ENCODE results near the gene PPARD.
"Not testable (repeated sequence)": the region's sequence is repeated elsewhere in the genome, so short reads cannot be mapped to it uniquely, and the experiment has no call there.

The PPARD gene

DNA sequence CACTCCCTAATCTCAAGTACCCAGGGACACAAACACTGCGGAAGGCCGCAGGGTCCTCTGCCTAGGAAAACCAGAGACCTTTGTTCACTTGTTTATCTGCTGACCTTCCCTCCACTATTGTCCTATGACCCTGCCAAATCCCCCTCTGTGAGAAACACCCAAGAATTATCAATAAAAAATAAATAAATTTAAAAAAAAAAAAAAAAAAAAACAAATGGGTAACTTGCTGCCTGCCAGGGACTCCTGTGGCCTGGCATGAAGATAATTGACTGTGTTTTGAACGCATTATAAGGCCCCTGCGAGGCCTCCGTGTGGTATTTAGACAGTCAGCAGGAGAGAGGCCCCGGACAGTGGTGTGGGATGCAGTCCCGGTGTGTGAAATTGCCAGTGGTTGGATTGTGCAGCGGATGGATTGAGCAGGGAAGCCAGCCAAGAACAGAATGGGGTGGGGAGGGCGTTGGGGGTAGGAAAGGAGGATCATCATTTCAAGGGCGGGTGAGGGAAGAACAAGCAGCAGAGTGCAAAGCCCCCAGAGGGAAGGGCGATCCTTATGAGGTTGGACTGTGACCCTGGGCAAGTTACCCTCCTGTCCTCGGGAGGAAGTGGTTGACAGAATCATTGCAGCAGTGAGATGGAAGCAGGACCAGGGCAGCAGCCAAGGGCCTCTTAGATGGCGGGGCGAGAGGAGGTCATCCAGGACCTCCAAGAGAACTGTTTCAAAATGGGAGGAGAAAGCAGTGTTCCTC is 43.3 kb downstream of the PPARD start:
- DNase-seq: no peak

DNA sequence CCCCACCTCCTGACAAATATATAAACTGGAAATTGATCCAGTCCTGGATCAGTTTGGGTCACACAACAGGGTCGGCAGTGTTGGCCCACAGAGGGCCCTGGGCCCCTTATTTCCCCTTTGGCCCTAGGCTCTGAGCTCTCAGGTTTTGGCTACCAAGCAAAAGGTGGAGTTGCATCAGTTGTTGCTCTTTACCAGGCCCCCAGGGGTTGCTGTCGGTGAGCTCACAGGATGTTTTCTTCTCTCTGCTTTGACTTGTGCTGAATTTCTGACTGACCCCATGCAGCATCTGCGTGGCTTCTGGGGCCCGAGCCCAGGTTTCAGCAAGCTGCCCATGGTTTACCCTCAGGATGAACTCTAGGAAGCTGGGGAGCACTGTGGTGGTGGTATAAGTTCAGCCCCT is 44.6 kb downstream of the PPARD start:
- no peak for DNase-seq

DNA sequence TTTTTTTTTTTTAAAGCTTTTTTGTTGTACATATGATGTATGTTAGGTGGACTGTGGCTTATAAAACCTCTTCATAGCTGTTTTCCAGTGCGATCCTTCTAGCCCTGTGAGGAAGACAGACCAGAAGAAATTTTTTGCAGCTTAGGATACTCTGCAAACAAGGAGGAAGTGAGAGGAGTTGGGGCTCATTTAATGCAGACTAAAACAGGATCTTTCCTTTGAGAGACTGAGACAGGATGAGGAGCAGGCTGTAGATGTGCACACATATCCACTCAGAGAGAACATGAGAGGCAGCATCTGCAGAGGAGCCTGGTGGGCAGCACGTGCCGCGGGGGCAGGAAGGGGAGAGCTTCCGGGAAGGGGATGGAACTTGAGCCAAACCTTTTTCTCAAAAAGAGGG is 45.7 kb downstream of the PPARD start:
- DNase-seq: no peak

DNA sequence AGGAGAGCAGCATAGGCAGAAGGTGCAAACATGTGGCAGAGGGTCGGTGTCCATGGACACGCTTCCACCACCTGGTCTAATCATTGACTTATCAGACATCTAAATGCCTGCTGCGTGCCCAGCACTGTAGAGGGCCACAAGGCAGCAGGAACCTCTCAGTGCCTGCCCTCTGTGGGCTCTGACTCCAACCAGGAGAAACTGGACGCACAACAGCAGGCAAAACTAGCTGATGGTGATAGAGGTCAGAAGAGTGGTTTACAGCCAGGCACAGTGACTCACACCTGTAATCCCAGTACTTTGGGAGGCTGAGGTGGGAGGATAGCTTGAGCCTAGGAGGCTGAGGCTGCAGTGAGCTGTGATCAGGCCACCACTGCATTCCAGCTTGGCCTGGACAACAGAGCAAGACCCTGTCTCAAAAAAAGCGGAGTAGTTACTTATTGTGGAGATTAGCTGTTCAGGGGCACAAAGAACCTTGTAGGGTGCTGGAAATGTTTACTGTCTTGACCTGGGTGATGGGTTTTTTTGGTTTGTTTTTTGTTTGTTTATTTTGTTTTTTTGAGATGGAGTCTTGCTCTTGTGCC is 46.5 kb downstream of the PPARD start:
- DNase-seq: no peak

DNA sequence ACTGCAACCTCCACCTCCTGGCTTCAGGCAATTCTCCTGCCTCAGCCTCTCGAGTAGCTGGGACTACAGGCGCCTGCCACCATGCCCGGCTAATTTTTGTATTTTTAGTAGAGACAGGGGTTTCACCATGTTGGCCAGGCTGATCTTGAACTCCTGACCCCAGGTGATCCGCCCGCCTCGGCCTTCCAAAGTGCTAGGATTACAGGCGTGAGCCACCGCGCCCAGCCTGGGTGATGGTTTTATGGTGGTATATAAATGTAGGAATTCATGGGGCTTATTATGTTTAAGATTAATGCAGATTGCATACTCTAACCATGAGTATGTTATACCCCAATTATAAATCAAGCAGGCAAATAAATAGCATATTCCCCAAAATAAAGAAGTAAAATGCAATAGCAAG is 47.0 kb downstream of the PPARD start:
- not testable (repeated sequence) for DNase-seq

DNA sequence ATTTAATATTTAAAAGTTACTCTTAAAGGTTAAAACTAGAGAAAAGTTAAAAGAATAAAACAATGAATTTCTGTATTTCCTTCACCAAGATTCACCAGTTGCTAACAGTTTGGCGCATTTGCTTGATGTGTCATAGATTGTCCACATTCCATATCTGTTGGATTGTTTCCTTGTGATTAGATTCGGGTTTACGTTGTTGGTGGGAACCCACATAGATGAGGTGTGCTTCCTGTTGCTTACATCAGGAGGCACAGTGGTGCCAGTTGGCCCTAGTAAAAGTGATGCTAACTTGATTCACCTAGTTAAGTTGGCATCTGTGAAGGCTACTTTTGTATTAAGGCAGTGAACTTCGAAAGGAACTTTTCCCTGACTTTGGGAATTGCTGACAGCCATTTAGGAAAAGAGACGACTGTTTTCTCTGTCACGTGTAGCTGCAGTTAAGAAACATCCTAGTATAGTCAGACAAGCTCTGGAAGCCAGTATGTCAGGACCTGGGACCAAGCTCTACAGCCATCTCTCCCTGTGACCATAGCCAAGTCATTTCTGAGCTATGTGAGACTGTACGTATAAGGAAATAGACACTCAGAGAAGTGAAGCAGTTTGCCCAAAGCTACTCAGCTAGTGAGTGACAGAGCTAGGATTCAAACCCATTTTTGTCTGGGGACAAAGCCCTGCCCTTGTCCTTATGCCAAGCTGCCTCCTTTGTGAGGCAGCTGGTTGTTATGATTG is 49.0 kb downstream of the PPARD start:
- peak in 2 of 5 experiments; percentile 29 to 77 for DNase-seq

DNA sequence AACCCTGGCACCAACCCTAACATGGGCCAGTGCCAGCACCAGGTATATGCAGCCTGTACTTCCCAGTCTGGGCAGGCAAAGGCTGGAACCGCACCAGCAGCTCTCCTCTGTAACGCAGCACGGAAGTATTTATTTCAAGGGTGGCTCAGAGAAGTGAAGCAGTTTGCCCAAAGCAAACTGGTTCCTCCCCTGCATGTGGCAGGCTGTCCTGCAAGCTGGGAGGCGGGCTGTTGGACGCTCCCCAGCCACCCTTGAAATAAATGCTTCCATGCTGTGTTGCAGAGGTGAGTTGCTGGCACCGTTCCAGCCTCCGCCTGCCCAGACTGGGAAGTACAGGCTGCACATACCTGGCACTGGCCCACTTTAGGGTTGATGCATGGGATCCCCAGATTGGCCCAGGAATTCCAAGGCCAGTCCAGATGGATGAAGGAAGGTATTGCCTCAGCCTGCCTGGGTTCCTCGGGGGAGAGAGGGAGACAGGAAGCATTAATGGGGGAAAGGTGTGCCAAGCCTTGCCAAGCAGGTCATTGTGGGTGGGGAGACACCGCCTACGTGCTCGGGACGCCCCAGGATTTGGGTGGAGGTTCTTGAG is 49.8 kb downstream of the PPARD start:
- no peak for DNase-seq

DNA sequence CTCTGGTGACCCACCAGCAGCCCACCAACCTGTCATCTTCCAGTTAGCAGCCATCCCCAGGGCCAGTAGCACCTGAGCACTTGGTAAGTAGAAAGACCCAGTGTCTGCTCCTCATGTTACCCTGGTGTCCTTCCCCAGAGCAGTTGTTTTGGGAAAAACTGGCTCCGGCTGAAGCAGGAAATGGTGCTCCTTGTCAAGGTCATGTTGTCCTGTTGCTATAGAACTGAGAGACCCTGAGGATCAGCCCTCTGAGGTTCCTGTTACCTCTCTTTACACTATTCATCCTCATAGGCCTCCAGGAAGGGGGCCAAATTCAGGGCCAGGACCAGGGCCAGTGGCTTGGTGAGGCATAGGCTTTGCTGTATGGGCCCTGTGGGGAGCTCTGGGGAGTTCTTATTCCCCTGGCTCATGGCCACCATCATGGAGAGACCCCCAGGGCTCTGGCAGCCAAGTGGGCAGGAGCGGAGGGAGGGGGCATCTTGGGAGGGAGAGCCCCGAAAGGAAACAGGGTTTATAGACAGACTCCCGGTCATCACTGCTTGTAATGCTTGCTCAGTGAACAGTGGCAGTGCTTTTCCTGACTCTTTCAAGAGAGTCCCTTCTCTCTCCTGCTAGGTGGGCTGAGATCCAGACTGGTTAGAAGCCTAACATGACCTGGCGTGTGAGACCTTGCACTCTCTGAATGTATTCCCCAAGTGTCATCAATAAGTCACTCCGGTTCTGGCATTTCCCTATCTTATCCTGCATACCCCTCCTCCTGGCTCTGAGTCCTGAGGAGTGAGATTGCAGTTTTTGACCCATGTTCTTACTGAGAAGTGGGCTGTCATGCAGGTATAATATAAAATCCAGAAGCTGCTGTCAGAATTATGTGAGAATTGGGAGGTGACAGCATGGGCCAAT is 50.7 kb downstream of the PPARD start:
- no peak for DNase-seq

DNA sequence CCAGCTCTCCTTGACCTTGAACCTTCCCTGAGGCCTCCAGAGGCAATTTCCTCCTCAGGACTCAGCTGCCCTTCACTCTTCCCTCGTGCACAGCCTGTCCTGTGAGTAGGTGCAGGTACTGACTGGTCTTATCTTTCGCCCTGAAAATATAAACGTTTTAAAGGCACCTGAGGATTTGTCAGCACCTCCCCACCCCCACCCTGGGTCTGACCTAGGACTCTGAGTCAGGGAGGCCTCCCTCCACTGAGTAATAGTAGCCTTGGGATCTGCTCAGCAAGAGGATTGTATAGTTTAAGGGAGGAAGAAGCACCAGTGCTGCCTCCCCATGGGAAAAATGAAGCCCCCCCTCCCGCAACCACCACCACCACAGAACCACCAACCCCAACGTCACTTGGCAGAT is 54.6 kb downstream of the PPARD start:
- no peak for DNase-seq

DNA sequence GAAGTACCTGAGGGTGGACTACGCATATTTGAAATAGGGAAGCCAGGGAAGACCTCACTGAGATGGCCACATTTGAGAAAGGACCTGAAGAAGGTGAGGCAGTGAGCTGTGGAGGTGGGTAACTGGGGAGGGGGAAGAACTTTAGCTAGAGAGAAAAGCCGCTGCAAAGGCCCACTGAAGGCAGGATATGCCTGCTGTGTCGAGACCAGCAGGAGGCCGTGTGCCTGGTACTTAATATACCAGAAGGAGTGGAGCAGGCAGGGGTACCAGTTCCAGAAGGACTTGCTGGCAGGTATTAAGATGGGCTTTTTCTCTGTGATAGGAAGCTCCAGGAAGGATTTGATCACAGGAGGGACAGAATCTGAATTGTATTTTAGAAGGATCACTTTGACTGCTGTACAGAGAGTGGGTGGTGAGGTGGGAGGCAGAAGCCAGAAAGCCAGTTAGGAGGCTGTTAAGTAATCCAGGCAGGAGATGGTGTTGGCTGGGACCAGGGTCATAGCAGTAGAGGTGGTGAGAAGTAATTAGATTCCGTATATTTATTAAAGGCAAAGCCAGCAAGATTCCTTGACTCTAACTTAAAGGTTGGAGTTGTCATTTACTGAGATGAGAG is 55.6 kb downstream of the PPARD start:
- no peak for DNase-seq

DNA sequence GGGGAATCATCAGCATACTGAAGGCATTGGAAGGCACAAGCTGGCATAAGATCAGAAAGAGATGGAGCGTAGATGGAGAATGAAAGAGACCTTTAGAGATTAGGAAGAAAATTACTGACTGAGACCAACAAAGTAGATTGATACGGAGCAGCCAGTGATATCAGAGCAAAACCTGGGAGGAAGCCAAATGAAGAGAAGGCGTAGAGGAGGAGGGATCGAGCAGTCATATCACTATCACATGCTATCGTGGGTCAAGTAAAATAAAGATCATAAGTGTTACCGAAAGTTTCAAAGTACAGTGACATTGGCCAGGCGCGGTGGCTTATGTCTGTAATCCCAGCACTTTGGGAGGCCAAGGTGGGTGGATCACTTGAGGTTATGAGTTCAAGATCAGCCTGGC is 56.2 kb downstream of the PPARD start:
- DNase-seq: no peak

DNA sequence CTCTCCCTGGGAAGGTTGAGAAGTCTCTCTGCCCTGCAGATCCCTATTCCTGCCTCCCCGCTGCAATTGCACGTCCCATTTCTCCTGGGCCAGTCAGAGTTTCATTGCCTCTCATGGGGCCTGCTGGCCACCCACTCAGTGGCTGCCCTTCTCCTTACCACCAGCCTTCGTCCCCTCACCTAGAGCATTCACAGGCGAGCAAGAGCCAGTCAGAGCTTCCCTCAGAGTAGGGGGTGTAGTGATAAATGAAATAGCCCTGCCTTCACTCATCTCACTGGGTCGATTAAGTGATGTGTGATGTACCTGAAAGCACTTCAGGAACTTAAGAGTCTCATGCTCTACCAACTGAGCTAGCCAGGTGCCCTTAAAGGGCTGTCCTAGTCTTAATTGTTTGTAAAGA is 57.8 kb downstream of the PPARD start:
- no peak for DNase-seq

DNA sequence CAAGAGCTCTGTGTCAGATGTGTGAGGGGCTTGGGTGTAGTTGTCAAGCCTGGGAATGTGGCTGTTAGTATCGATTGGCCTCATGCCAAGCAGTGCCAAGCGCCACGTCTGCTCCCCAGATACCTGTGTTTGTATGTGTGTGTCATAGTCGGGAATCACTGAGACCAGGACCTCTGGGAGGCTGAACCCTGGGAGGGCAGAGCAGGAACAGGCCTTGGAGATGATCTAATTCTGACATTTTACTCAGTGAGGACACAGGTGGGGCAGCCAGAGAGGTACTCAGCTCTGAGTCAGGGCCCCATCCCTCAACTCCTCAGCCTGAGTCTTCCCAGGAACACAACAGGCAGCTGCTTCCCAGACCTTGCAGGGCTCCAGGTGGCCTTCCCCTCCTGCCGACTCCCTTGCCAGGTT is 58.5 kb downstream of the PPARD start:
- no peak for DNase-seq

DNA sequence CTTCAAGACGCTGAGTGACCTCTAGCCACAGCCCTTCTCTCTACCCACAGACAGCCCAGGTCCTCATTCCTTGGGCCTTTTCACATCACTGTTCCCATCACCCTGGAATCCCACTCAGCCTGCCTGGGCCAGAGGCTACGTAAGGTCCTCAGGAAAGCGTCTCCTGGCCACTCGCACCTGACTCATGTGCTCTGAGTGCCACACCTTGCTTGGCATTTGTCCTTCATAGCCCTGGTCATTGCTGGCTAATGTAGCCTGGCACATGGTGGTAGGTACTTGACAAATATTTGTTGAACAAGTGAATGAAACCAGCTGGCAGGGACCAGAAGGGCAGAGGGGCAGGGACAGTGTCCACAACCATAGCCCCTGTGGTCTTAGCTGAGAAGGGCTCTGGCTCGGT is 59.2 kb downstream of the PPARD start:
- DNase-seq: no peak

DNA sequence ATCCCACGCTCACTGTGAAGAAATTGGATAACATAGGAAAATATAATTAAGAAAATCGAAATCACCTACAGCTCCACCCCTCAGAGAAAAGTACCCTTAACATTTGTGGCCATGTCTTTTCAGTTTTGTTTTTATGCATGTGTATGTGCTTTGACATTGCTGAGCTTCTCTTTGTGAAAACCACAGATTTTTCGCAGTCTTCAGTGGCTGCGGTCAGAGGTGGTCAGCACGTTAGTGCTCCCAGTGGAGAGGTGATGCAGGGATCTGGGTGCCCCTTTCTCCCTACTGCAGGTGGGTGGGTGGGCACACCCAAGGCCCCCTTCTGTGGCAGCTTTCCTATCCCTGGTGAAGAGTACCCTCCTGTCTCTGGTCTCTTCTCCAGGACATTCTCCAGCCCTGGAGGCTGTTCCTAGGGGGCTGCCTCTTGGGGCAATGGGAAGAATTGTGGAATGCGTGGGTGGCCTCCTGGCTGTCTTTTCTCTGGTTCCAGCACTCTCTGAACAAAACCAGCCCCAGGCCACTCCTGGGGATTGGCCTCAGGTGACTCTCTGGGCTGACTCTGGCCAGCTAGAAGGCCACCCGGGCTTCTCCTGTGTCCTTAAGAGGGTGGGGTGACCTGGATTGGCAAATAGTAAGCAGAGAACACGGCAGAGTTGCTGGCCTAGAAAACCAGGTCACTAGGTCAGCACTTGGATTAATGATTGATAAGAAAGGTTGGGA is 59.9 kb downstream of the PPARD start:
- peak in 1 of 5 experiments; percentile 65 for DNase-seq

DNA sequence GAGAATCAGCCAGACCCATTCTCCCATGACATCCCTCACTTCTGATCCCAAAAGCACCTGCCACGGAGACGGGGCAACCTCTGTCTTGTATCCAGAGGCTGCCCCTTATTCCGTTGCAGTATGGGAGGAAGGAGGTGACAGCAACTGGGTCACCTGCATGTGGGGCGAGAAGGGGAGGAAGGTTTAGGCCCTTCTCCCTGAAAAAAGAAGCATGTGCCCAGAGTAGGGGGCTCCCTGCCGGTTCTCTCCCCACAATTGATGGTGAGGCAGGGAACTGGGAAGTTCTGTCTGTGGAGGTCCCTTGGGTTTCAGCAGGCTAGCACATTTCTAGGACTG is 60.5 kb downstream of the PPARD start:
- no peak for DNase-seq

DNA sequence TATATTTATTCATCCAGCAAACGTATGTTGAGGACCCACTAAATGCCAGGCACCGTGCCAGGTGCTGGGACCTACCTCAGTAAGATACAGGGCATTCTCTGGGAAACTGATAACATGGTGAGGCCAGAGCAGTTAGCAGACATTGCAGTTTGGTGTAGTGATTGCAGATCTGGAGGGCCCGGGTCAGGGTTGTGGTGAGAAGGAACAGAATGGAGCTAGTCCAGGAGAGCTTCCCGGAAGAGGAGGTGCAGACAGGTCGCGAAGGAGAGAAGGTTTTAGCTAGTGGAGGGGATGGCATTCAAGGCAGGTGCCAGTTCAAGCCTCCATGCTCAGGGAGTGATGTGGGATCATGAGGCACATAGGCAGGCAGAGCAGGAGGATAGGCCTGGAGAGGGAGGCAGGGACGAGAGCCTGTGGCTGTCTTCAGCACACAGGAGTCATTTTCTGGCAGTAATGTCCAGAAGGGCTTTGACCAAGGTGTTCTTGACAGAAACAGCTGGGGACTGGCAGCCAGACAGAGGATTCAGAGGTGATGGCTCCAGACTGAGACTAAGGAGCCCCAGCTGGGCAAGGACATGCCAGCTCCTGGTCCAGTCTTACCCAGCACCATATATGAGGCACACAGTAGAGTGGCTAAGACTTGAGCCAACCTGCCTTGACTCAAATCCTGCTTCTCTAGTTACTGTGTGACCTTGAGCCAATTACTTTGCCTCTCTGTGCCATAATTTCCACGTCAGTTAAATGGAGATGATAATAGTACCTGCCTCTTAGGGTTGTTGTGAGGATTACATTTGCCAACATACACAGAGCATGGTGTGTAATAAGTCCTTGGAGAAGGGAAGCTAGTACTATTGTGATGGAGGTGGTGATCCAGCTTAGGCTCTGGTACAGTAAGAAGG is 61.4 kb downstream of the PPARD start:
- DNase-seq: no peak

DNA sequence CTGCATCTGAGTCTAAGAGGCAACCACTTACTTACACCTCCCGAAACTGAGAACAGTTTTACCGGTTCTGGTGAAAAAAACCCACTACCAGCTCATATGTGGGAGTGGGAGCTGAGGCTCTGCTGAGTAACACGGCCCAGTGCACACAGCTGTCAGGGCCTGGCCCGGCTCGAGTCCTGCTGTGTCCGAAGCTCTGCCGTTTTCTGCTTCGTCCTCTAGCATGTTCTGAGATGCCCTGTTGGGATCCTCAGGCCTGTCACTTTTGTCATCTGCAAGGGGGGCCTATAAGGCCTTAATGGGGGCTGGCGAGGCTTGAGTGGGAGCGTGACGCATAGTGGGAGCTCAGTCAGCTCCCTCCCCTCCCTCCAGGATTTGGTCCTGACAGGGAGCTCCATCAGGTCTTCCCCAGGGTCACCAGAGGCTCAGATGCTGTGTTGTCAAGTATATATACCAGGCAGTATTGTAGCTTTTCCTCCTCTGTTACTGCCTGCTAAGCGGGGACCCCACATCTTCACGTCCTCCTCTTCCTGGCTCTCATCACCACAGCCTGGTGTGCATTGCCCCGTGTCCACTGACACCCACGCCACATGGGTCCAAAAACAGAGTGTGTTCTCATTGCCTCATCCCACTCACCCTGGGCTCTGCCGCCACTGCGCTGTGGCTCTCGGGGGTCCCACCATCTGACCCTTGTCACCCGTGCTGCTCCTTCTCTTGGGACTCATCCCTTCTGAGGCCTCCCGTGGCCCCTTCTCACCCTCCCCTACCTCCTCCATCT is 64.5 kb downstream of the PPARD start:
- no peak for DNase-seq

DNA sequence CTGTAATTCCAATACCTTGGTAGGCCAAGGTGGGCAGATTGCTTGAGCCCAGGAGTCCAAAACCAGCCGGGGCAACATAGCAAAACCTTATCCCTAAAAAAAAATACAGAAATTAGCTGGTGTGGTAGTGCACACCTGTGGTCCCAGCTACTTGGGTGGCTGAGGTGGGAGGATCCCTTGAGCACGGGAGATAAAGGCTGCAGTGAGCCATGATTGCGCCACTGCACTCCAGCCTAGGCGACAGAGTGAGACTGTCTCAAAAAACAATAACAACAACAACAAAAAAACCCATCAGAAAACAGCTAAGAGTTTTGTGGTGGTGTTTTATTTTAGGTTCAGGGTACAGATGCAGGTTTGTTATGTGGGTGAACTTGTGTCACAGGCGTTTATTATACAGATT is 66.9 kb downstream of the PPARD start:
- DNase-seq: no peak

DNA sequence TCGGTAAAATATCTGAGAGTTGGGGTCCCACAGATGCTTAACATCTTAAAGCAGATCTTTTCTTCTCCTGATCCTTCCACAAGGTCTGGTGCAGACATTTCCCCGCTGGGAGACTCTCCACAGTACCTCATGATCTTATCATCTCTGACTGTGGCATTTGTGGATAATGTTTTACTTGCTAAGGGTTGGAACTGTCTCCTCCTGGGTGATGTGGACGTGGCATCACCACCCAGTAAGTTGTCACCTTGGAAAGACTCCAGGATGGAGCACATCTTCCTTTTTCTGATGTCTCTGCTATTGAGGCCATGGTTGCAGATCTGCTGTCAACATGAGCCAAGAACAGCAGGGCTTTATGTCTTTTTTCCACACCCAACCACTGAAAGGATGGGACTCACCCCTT is 67.8 kb downstream of the PPARD start:
- no peak for DNase-seq

Measured in T-helper 2 cell (primary cell).